Mucosa of rectum (tissue), 2 donors: ENCODE measurements around the gene BACH2.
"Not testable (repeated sequence)": the region's sequence is repeated elsewhere in the genome, so short reads cannot be mapped to it uniquely, and the experiment has no call there.

ENCODE experiments used
- H3K27ac ChIP-seq, 2 donors: one replicate each; pipeline ENCODE4 v1.7.0; 2013; ENCODE audit warnings: inconsistent platforms in 2 of 2, low read depth in 2 of 2, low read length in 2 of 2
- H3K27me3 ChIP-seq, 2 donors: one replicate each; pipeline ENCODE4 v1.7.0; 2013; ENCODE audit warnings: low read length in 2 of 2; ENCODE audit not compliant: control insufficient read depth in 2 of 2, insufficient read depth in 2 of 2
- H3K36me3 ChIP-seq, 2 donors: one replicate each; pipeline ENCODE4 v1.7.0; 2013; ENCODE audit warnings: low read length in 2 of 2; ENCODE audit not compliant: control insufficient read depth in 2 of 2, insufficient read depth in 2 of 2
- H3K4me1 ChIP-seq, 2 donors: one replicate each; pipeline ENCODE4 v1.7.0; 2013; ENCODE audit warnings: low read length in 2 of 2, mild to moderate bottlenecking in 1 of 2; ENCODE audit not compliant: control insufficient read depth in 2 of 2, insufficient read depth in 2 of 2
- H3K4me3 ChIP-seq, 2 donors: one replicate each; pipeline ENCODE4 v1.7.0; 2013; ENCODE audit warnings: low read length in 2 of 2
- H3K9ac ChIP-seq, 2 donors: one replicate each; pipeline ENCODE4 v1.7.0; 2013; ENCODE audit warnings: low read length in 2 of 2, low read depth in 1 of 2, mild to moderate bottlenecking in 1 of 2
- H3K9me3 ChIP-seq, 2 donors: one replicate each; pipeline ENCODE4 v1.7.0; 2013; ENCODE audit warnings: low read length in 2 of 2; ENCODE audit not compliant: control insufficient read depth in 2 of 2
- donor health status: healthy.
- donor health status: Normal muscosa, but diverticular disease.

The BACH2 gene

GRCh38 chr6:90119618-90120017 lies 177.0 kb downstream of the BACH2 start:
- H3K36me3 ChIP-seq, result no peaks in the 10 kb centered on the region
- H3K27ac ChIP-seq, result no peak overlapping the region
- no peaks in the 10 kb centered on the region for H3K9me3 ChIP-seq
- no peaks in the 10 kb centered on the region for H3K4me1 ChIP-seq
- no peak overlapping the region for H3K4me3 ChIP-seq
- H3K27me3 ChIP-seq, result no peaks in the 10 kb centered on the region
- no peak overlapping the region for H3K9ac ChIP-seq

DNA sequence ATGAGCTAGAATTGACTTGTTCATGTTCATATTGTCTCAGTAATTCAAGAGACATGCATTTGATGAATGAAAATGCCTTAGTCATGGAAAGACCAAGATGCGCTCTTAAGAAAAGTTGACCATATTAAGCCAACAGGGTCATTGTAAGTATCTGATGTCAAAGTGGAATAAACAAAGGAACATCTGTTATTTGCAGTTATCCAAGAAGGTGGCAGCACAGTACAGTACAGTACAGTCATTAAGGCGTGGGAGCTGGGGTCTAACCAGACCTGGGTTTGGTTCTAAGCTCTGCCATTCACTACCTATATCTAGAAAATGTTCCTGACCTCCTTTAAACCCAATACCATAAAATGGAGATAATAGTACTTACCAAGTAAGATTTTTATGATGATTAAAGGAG lies 178.1 kb downstream of the BACH2 start:
- Histone ChIP-seq H3K4me1 (no peaks in the 10 kb centered on the region), H3K27me3 (no peaks in the 10 kb centered on the region), H3K36me3 (no peaks in the 10 kb centered on the region), H3K9me3 (no peaks in the 10 kb centered on the region), H3K27ac (no peak overlapping the region), H3K4me3 (no peak overlapping the region), H3K9ac (no peak overlapping the region)

GRCh38 chr6:90118069-90118468 lies 178.6 kb downstream of the BACH2 start:
- no peak overlapping the region for H3K9ac ChIP-seq
- H3K27ac ChIP-seq, result no peak overlapping the region
- no peak overlapping the region for H3K4me3 ChIP-seq
- no peaks in the 10 kb centered on the region for H3K4me1 ChIP-seq
- no peaks in the 10 kb centered on the region for H3K36me3 ChIP-seq
- H3K27me3 ChIP-seq, result no peaks in the 10 kb centered on the region
- H3K9me3 ChIP-seq, result no peaks in the 10 kb centered on the region

DNA sequence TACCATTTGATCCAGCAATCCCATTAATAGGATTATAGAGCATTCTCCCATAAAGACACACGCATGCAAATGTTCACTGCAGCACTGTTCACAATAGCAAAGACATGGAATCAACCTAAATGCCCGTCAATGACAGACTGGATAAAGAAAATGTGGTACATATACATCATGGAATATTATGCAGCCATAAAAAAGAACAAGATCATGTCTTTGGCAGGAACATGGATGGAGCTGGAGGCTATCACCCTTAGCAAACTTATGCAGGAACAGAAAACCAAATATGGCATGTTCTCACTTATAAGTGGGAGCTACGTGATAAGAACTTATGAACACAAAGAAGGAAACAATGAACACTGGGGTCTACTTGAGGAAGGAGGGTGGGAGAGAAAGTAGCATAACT lies 180.5 kb downstream of the BACH2 start:
- H3K27me3 ChIP-seq, H3K9me3 ChIP-seq, H3K4me1 ChIP-seq, H3K27ac ChIP-seq, H3K9ac ChIP-seq, H3K4me3 ChIP-seq, H3K36me3 ChIP-seq: not testable (repeated sequence)

- Histone ChIP-seq H3K27me3 (no peaks in the 10 kb centered on the region), H3K36me3 (no peaks in the 10 kb centered on the region), H3K9me3 (no peaks in the 10 kb centered on the region)
These were observed 183.3 kb downstream of the BACH2 start for GRCh38 chr6:90113389-90113788.

GRCh38 chr6:90111387-90111786 lies 185.3 kb downstream of the BACH2 start:
- Histone ChIP-seq H3K9me3 (no peaks in the 10 kb centered on the region), H3K36me3 (no peaks in the 10 kb centered on the region), H3K4me1 (no peaks in the 10 kb centered on the region), H3K4me3 (no peak overlapping the region), H3K27me3 (no peaks in the 10 kb centered on the region), H3K9ac (no peak overlapping the region), H3K27ac (no peak overlapping the region)

More at GRCh38 chr6:90113389-90113788, 183.3 kb downstream of the BACH2 start:
- no peak overlapping the region for H3K4me3 ChIP-seq
- no peak overlapping the region for H3K27ac ChIP-seq
- H3K4me1 ChIP-seq, result no peaks in the 10 kb centered on the region
- H3K9ac ChIP-seq, result no peak overlapping the region

DNA sequence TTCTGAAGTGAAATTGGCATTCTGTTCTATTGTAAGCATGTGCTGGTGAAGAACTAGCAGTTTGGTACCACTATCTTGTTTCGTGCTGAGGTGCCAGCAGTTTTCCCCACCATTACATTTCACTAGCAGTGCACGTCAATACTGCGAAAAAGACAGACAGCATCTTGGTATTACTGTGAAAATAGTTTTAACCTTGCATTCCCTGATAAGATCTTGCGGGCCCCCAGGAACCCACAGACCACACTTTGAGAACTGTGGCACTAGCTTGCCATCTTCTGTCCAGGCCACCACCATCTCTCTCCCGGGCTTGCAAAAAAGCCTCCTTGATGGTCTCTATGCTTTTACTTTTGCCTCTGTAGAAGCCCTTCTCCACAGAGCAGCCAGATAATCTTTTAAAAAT lies 185.7 kb downstream of the BACH2 start:
- H3K4me3 ChIP-seq, result no peak overlapping the region
- H3K27ac ChIP-seq, result no peak overlapping the region
- no peaks in the 10 kb centered on the region for H3K4me1 ChIP-seq
- no peak overlapping the region for H3K9ac ChIP-seq
- no peaks in the 10 kb centered on the region for H3K9me3 ChIP-seq
- H3K36me3 ChIP-seq, result no peaks in the 10 kb centered on the region
- no peaks in the 10 kb centered on the region for H3K27me3 ChIP-seq

- Histone ChIP-seq H3K9me3 (no peaks in the 10 kb centered on the region), H3K27me3 (no peaks in the 10 kb centered on the region), H3K4me3 (no peak overlapping the region), H3K36me3 (no peaks in the 10 kb centered on the region), H3K9ac (no peak overlapping the region), H3K4me1 (no peaks in the 10 kb centered on the region), H3K27ac (no peak overlapping the region)
These were observed 187.5 kb downstream of the BACH2 start for GRCh38 chr6:90109141-90109540.

- no peak overlapping the region for H3K27ac ChIP-seq
- H3K9ac ChIP-seq, result no peak overlapping the region
- H3K27me3 ChIP-seq, result no peaks in the 10 kb centered on the region
- H3K4me1 ChIP-seq, result peaks cover 2 to 4% of the 10 kb centered on the region in 2 donors
- H3K9me3 ChIP-seq, result no peaks in the 10 kb centered on the region
- H3K36me3 ChIP-seq, result no peaks in the 10 kb centered on the region
- H3K4me3 ChIP-seq, result no peak overlapping the region
These were observed 188.8 kb downstream of the BACH2 start for GRCh38 chr6:90107771-90108282.

DNA sequence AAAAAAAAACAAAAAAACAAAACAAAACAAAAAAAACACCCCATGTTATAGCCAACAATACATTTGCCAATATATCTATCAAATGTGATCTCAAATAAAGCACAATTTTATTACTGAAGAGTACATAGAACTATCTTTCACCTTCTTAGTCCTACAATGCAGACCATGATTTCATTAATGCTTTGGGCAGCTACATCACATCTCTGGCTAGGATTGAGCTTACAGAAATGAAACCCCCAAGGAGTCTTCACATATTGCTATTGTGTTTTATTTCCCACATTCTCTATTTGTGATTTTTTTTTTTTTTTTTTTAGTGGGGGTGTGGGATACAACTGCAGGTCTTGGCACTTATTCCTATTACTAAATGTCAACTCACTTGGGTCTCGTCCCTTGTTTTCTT lies 189.3 kb downstream of the BACH2 start:
- H3K9me3 ChIP-seq, result no peaks in the 10 kb centered on the region
- H3K36me3 ChIP-seq, result no peaks in the 10 kb centered on the region
- no peaks in the 10 kb centered on the region for H3K27me3 ChIP-seq
- peaks cover 2 to 4% of the 10 kb centered on the region in 2 donors for H3K4me1 ChIP-seq
- H3K27ac ChIP-seq, result no peak overlapping the region
- H3K4me3 ChIP-seq, result no peak overlapping the region
- H3K9ac ChIP-seq, result no peak overlapping the region

GRCh38 chr6:90106449-90106848 lies 190.2 kb downstream of the BACH2 start:
- Histone ChIP-seq H3K27ac (no peak overlapping the region), H3K36me3 (no peaks in the 10 kb centered on the region), H3K4me1 (peaks cover 2 to 4% of the 10 kb centered on the region in 2 donors), H3K27me3 (no peaks in the 10 kb centered on the region), H3K9ac (no peak overlapping the region), H3K9me3 (no peaks in the 10 kb centered on the region), H3K4me3 (no peak overlapping the region)
